Stomach (tissue), 4 donors: ENCODE data around the gene GRB10.

Source experiments
- CTCF ChIP-seq, 7 experiments: fragments of 450-650 bp in 4 of 7; fragments of 200-600 bp in 3 of 7; sonication (generic) in 3 of 7; IDR thresholded peaks; one replicate each; pipeline ENCODE4 v1.5.1; 2016 to 2019; ENCODE audit warnings: antibody characterized with exemption in 7 of 7, control low read depth in 2 of 7, mild to moderate bottlenecking in 1 of 7
- POLR2AphosphoS5 ChIP-seq, 3 donors: sonication (generic); formaldehyde crosslinking; IDR thresholded peaks; one replicate each; pipeline ENCODE4 v1.6.1; 2016; ENCODE audit warnings: antibody characterized with exemption in 3 of 3

GRCh38 chr7:50651271-50651989 is 131.3 kb downstream of the GRB10 start:
- TF ChIP-seq CTCF (IDR thresholded peaks at IDR 0.05) (no peak), POLR2AphosphoS5 (IDR thresholded peaks at IDR 0.05) (no peak)
